HepG2 (cell line): ENCODE data around the gene DBN1. TPM values are rescaled to one million over a fixed set of nuclear protein-coding genes. Genes with fewer than 3 reads are reported as not detected.

Experiments
- ATAC-seq: fragments of 200-7000 bp; cut with Tn5 transposase; 3 replicates; pipeline ENCODE4 v1.9.1; 2020; ENCODE audit warnings: mild to moderate bottlenecking, moderate library complexity
- BruUV-seq: library from RNA; stranded (reverse); fragments of 400-500 nt; replicated peaks from 2 replicates; lab custom pipeline; 2021; lab: Mats Ljungman, UMichigan
- CTCF ChIA-PET: fragments of 300-600 bp; formaldehyde crosslinking; extraction: SDS; loops from one replicate; lab custom pipeline; 2021; ENCODE audit warnings: low total read pairs, inconsistent platforms, low intra/inter-chr PET ratio; lab: Yijun Ruan, JAX
- POLR2A ChIA-PET: fragments of 350-600 bp; sonication (Branson Sonifier 250); formaldehyde crosslinking; loops from one replicate; lab custom pipeline; 2020; ENCODE audit warnings: antibody characterized with exemption, inconsistent platforms; lab: Yijun Ruan, JAX
- DNase-seq: peaks from one replicate; pipeline ENCODE4 v3.0.0-alpha.2; 2015; ENCODE audit warnings: low spot score
- FAIRE-seq: peaks from 3 replicates; lab custom pipeline; 2011; peaks lifted over from hg19 to GRCh38; lab: Jason Lieb, UNC
- H2AFZ ChIP-seq: one replicate; pipeline ENCODE4 v1.6.1; 2011; ENCODE audit warnings: low read length, inconsistent platforms
- H3K27ac ChIP-seq: fragments of 300-600 bp; 3 replicates; pipeline ENCODE4 v1.8.0; 2011; ENCODE audit warnings: mixed run types, mild to moderate bottlenecking, mixed read lengths, low read length, inconsistent platforms; ENCODE audit not compliant: insufficient read depth; ENCODE audit errors: extremely low read length
- H3K27me3 ChIP-seq, 2 experiments: fragments of 200-600 bp in 1 of 2; 2 replicates in 1 of 2; 3 replicates in 1 of 2; pipeline versions ENCODE4 v1.6.0 to v1.8.0; 2011; ENCODE audit warnings: low read length in 2 of 2, mild to moderate bottlenecking in 2 of 2, moderate library complexity in 2 of 2, inconsistent platforms in 1 of 2; ENCODE audit not compliant: insufficient read depth in 2 of 2, control insufficient read depth in 1 of 2
- H3K36me3 ChIP-seq, 2 experiments: fragments of 200-600 bp in 1 of 2; replicated peaks in 1 of 2; 2 replicates in 1 of 2; 3 replicates in 1 of 2; pipeline versions ENCODE4 v1.5.1 to v1.8.0; 2011; ENCODE audit warnings: low read length in 2 of 2, inconsistent platforms in 1 of 2; ENCODE audit not compliant: insufficient read depth in 2 of 2, control insufficient read depth in 1 of 2
- H3K4me1 ChIP-seq: 2 replicates; pipeline ENCODE4 v1.5.1; 2012; ENCODE audit warnings: low read length, inconsistent platforms; ENCODE audit not compliant: insufficient read depth
- H3K4me2 ChIP-seq: 2 replicates; pipeline ENCODE4 v1.6.0; 2011; ENCODE audit warnings: low read depth, low read length, inconsistent platforms
- H3K4me3 ChIP-seq, 3 experiments: fragments of 200-600 bp in 1 of 3; sonication (generic), shearing (Covaris generic) in 1 of 3; replicated peaks in 1 of 3; 2 replicates each; pipeline ENCODE4 v1.5.1; 2011 to 2016; ENCODE audit warnings: low read length in 3 of 3, inconsistent platforms in 2 of 3, low read depth in 2 of 3, mild to moderate bottlenecking in 2 of 3, control low read depth in 1 of 3, mixed read lengths in 1 of 3; ENCODE audit not compliant: insufficient read depth in 1 of 3
- H3K79me2 ChIP-seq: one replicate; pipeline ENCODE4 v1.6.1; 2011; ENCODE audit warnings: low read length, inconsistent platforms; ENCODE audit not compliant: insufficient read depth
- H3K9ac ChIP-seq: 2 replicates; pipeline ENCODE4 v1.6.0; 2011; ENCODE audit warnings: mild to moderate bottlenecking, low read depth, low read length, inconsistent platforms; ENCODE audit not compliant: insufficient read depth
- H3K9me3 ChIP-seq: 2 replicates; pipeline ENCODE4 v1.5.1; 2012; ENCODE audit warnings: mild to moderate bottlenecking, low read length
- H4K20me1 ChIP-seq: 2 replicates; pipeline ENCODE4 v1.6.0; 2011; ENCODE audit warnings: inconsistent platforms, mild to moderate bottlenecking, low read length, moderate library complexity; ENCODE audit not compliant: insufficient read depth
- AGO1 ChIP-seq: fragments of 200-400 bp; formaldehyde crosslinking; IDR thresholded peaks from 2 replicates; pipeline ENCODE4 v1.6.1; 2017; ENCODE audit warnings: mild to moderate bottlenecking, low read depth, low read length, moderate library complexity; ENCODE audit not compliant: poor library complexity, severe bottlenecking
- AGO2 ChIP-seq: fragments of 200-400 bp; formaldehyde crosslinking; optimal IDR thresholded peaks from 2 replicates; pipeline ENCODE3; 2017; ENCODE audit warnings: mild to moderate bottlenecking, low read depth, low read length, moderate library complexity
- GFI1 ChIP-seq: sonication (generic); formaldehyde crosslinking; IDR thresholded peaks from 2 replicates; pipeline ENCODE4 v1.5.0; 2020; ENCODE audit warnings: missing genetic modification reagents, mild to moderate bottlenecking, borderline replicate concordance
- HNRNPL ChIP-seq: fragments of 200-400 bp; formaldehyde crosslinking; IDR thresholded peaks from 2 replicates; pipeline ENCODE4 v1.6.1; 2017; ENCODE audit warnings: mild to moderate bottlenecking, low read depth, low read length
- NR3C1 ChIP-seq: sonication (generic); formaldehyde crosslinking; IDR thresholded peaks from 2 replicates; pipeline ENCODE4 v1.4.0; 2020; ENCODE audit warnings: missing genetic modification reagents
- ONECUT2 ChIP-seq: sonication (generic); formaldehyde crosslinking; IDR thresholded peaks from 2 replicates; pipeline ENCODE4 v1.4.0; 2020; ENCODE audit warnings: missing genetic modification reagents
- POLR2G ChIP-seq: fragments of 200-400 bp; formaldehyde crosslinking; IDR thresholded peaks from 2 replicates; pipeline ENCODE4 v1.6.1; 2018; ENCODE audit warnings: mild to moderate bottlenecking, low read depth, low read length, moderate library complexity
- RBFOX2 ChIP-seq: fragments of 200-400 bp; formaldehyde crosslinking; IDR thresholded peaks from 2 replicates; pipeline ENCODE4 v1.6.1; 2017; ENCODE audit warnings: low read depth, mild to moderate bottlenecking, low read length
- SOX6 ChIP-seq, 2 experiments: fragments of 450-650 bp in 1 of 2; sonication (generic) in 1 of 2; formaldehyde crosslinking in 1 of 2; IDR thresholded peaks; 2 replicates each; pipeline versions ENCODE4 v1.4.0 to v1.6.1; 2017 to 2020; ENCODE audit warnings: antibody characterized with exemption in 1 of 2, mild to moderate bottlenecking in 1 of 2, missing genetic modification reagents in 1 of 2
- SP2 ChIP-seq: sonication (generic); formaldehyde crosslinking; IDR thresholded peaks from 2 replicates; pipeline ENCODE4 v1.5.1; 2020; ENCODE audit warnings: mild to moderate bottlenecking, missing genetic modification reagents
- TAF15 ChIP-seq: fragments of 200-400 bp; formaldehyde crosslinking; IDR thresholded peaks from one replicate; pipeline ENCODE4 v1.6.1; 2018; ENCODE audit warnings: mild to moderate bottlenecking, low read depth, low read length; ENCODE audit not compliant: poor library complexity, severe bottlenecking
- ZBTB1 ChIP-seq: sonication (generic); formaldehyde crosslinking; IDR thresholded peaks from 2 replicates; pipeline ENCODE4 v1.4.0; 2020; ENCODE audit warnings: missing genetic modification reagents, borderline replicate concordance
- ZNF451 ChIP-seq: sonication (generic); formaldehyde crosslinking; IDR thresholded peaks from 2 replicates; pipeline ENCODE4 v1.5.0; 2020; ENCODE audit warnings: mild to moderate bottlenecking, missing genetic modification reagents
- ZNF564 ChIP-seq: sonication (generic); formaldehyde crosslinking; IDR thresholded peaks from 2 replicates; pipeline ENCODE4 v1.8.1; 2023; ENCODE audit warnings: mild to moderate bottlenecking, missing genetic modification reagents
- WGBS: methylation state at CpG from one replicate; pipeline ENCODE4 v1.1.6; 2017; ENCODE audit warnings: low lambda C conversion rate; 5-methylcytosine and 5-hydroxymethylcytosine counted together
- in situ Hi-C: cut with HindIII; loops from 2 replicates; pipeline ENCODE4 v1.10.0; 2017; ENCODE audit warnings: low pct_unique_long_range_greater_than_20kb; ENCODE audit not compliant: extremely low pct_ligation_motif_present
- intact Hi-C: fragments of 100-400 bp; cut with micrococcal nuclease; formaldehyde crosslinking; loops from one replicate; pipeline ENCODE4 v1.10.0; 2022; ENCODE audit not compliant: unreplicated experiment
- polyA plus RNA-seq, 8 experiments: library from polyadenylated mRNA; depleted of rRNA in 3 of 8; stranded (reverse) in 7 of 8; unstranded in 1 of 8; fragments of >200 nt; fragmentation: Illumina TruSeq in 4 of 8; extraction: Trizol in 4 of 8; gene quantifications; 2 replicates each; pipeline versions ENCODE4 v1.2.1 to v1.2.3, GENCODE V29; 2011 to 2016; ENCODE audit warnings: low read depth in 4 of 8, missing spikeins in 1 of 8, mixed read lengths in 1 of 8; ENCODE audit not compliant: insufficient read depth in 1 of 8
- total RNA-seq, 5 experiments: library from RNA; depleted of rRNA; stranded (reverse); fragments of >200 nt; fragmentation: Illumina TruSeq; extraction: Trizol; gene quantifications; 2 replicates each; pipeline ENCODE4 v1.2.3, GENCODE V29; 2016; ENCODE audit warnings: low read depth in 1 of 5
- TF ChIP-seq, protein P1 (sequence below): IDR thresholded peaks from 2 replicates; pipeline ENCODE4 v1.6.1; 2016; ENCODE audit warnings: missing compliant biosample characterization, missing genetic modification reagents, borderline replicate concordance
- TF ChIP-seq, protein P2 (sequence below): sonication (generic); formaldehyde crosslinking; IDR thresholded peaks from 2 replicates; pipeline ENCODE4 v1.5.0; 2020; ENCODE audit warnings: missing genetic modification reagents
- TF ChIP-seq, protein P3 (sequence below): sonication (generic); formaldehyde crosslinking; conservative IDR thresholded peaks from 2 replicates; pipeline ENCODE4 v1.8.0; 2022; ENCODE audit warnings: missing genetic modification reagents

Gene DBN1
- total and polyA plus RNA-seq, 2 of the 13 experiments (the other 11 are each of a cell fraction or from before 2014, with no cell fraction given), result 27.0 to 37.3 TPM

DNA sequence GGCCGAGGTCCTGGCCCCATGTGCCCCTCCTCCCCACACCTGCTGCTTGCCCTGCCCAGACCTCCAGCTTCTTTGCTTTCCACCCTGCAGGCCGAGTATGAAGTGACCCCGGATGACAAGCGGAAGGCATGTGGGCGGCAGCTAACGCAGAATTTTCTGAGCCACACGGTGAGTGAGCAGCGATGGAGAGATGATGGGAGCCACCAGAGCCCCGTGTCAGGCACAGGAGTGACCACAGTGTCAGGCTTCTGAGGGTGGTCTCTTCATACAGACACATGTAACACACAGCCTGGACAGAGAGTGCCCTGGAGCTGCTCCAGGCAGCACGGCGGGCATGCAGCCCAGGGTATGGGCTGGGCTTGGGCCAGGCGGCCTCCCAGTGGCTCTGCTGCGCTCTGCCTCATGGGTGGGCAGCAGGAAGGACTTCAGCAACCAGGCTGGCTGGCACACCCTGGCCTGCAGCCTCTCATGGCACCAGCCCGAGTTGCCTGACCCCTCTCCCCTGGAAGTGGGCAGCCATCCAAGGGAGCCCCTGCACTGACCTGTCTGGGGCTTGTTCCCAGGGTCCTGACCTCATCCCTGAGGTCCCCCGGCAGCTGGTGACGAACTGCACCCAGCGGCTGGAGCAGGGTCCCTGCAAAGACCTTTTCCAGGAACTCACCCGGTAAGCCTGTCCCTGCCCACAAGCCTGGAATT lies 41.1 kb downstream of the DBN1 start:
- H3K4me2 ChIP-seq, result no peak overlapping the region
- TF ChIP-seq HNRNPL (0 out of 2 replicates have a peak, but pooled peaks have one; percentile 14), ZNF564 (CRISPR knock-in tag) (no peak), GFI1 (no peak), ZNF451 (no peak), ZBTB1 (CRISPR knock-in tag) (no peak), AGO2 (peak; percentile 38), RBFOX2 (peak; percentile 32; the same call in 1 of the 2 replicates), AGO1 (peak; percentile 88), POLR2G (0 out of 2 replicates have a peak, but pooled peaks have one; percentile 36), TAF15 (peak; percentile 55), ONECUT2 (CRISPR knock-in tag) (no peak), SP2 (CRISPR knock-in tag) (no peak), NR3C1 (no peak), SOX6 (IDR thresholded peaks at IDR 0.05) (no peak), SOX6 (CRISPR knock-in tag; IDR thresholded peaks at IDR 0.05) (no peak)
- TF ChIP-seq, protein P1, sequence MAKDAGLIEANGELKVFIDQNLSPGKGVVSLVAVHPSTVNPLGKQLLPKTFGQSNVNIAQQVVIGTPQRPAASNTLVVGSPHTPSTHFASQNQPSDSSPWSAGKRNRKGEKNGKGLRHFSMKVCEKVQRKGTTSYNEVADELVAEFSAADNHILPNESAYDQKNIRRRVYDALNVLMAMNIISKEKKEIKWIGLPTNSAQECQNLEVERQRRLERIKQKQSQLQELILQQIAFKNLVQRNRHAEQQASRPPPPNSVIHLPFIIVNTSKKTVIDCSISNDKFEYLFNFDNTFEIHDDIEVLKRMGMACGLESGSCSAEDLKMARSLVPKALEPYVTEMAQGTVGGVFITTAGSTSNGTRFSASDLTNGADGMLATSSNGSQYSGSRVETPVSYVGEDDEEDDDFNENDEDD, result no peak
- TF ChIP-seq, protein P2, sequence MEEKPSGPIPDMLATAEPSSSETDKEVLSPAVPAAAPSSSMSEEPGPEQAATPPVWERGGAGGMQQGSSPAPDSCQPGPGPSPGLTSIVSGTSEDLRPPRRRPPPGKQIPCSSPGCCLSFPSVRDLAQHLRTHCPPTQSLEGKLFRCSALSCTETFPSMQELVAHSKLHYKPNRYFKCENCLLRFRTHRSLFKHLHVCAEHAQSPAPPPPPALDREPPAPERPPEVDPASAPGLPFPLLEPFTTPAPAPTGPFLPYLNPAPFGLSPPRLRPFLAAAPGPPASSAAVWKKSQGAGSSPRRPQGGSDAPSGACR (CRISPR knock-in tag), result no peak
- TF ChIP-seq, protein P3, sequence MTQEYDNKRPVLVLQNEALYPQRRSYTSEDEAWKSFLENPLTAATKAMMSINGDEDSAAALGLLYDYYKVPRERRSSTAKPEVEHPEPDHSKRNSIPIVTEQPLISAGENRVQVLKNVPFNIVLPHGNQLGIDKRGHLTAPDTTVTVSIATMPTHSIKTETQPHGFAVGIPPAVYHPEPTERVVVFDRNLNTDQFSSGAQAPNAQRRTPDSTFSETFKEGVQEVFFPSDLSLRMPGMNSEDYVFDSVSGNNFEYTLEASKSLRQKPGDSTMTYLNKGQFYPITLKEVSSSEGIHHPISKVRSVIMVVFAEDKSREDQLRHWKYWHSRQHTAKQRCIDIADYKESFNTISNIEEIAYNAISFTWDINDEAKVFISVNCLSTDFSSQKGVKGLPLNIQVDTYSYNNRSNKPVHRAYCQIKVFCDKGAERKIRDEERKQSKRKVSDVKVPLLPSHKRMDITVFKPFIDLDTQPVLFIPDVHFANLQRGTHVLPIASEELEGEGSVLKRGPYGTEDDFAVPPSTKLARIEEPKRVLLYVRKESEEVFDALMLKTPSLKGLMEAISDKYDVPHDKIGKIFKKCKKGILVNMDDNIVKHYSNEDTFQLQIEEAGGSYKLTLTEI, result no peak
- FAIRE-seq (no peak), ATAC-seq (no peak), DNase-seq (no peak)
- H3K4me1 ChIP-seq, result peaks cover 48% of the 10 kb centered on the region
- H3K36me3 ChIP-seq, result peaks cover 17 to 27% of the 10 kb centered on the region in 2 experiments; a peak in 4 of 5 replicates
- no TSS peak for BruUV-seq
- ChIA-PET CTCF (no interaction called here), POLR2A (interaction anchor here (0.7 to 1.5 kb wide), 3 partner anchors 16 to 65 kb away, joined by 3 read pairs; partner anchors contain the start of gene PDLIM7)
- intact Hi-C loops (no loop called here), in situ Hi-C loops (no loop called here)
- no peak overlapping the region for H3K27ac ChIP-seq
- no peaks in the 10 kb centered on the region for H4K20me1 ChIP-seq
- no peak overlapping the region for H3K4me3 ChIP-seq
- no peaks in the 10 kb centered on the region for H3K27me3 ChIP-seq
- no peaks in the 10 kb centered on the region for H3K9me3 ChIP-seq
- WGBS, result 93% methylated on average over 8 of the region's 18 CpGs
- H3K79me2 ChIP-seq, result peaks cover 10% of the 10 kb centered on the region
- no peak overlapping the region for H3K9ac ChIP-seq
- no peak overlapping the region for H2AFZ ChIP-seq
